ENCODE data around the gene TRMT6. TPM values are rescaled to one million over a fixed set of nuclear protein-coding genes. Genes with fewer than 3 reads are reported as not detected.
A peak's percentile ranks its signal among the peaks of the same experiment; 100 is the strongest.

The TRMT6 gene
- total RNA-seq: 10 to 100 TPM in 2 of 4 donors, 1 to 10 TPM in 2; 4.9 to 13.6 (median 8.6) TPM

- H3K27ac ChIP-seq: peak within 1 kb of the TSS in 3 of 4 donors; percentile 57 to 78 (median 71)
- 0% methylated on average over 56 to 59 of the region's 61 CpGs for WGBS, 2 donors
Measured at GRCh38 chr20:5950271-5951031, at the start of gene TRMT6, which contains the start of gene MCM8. Gene TRMT6, minus strand, starts transcription at chr20:5950533. Its CDS starts 128 bp downstream, at chr20:5950405. Gene MCM8, plus strand, starts transcription at chr20:5950652. Its CDS starts 1,364 bp downstream, at chr20:5952016.

GRCh38 chr20:5999783-6000182 is 49.5 kb upstream of the TRMT6 start:
- Histone ChIP-seq H3K36me3 (peaks cover 0 to 19% (median 0%) of the 10 kb centered on the region in 3 donors), H3K4me1 (peaks cover 0 to 3% (median 0%) of the 10 kb centered on the region in 4 donors), H3K27me3 (no peaks in the 10 kb centered on the region), H3K4me3 (no peak overlapping the region), H3K27ac (no peak overlapping the region), H3K9me3 (no peaks in the 10 kb centered on the region)
- 93 to 98% methylated on average over 9 of the region's 9 CpGs for WGBS, 2 donors
- no peak for DNase-seq (ENCODE audit: low spot score in 2 of 2)
- no peak for TF ChIP-seq CTCF (IDR thresholded peaks at IDR 0.05)
- TF ChIP-seq EP300 (IDR thresholded peaks at IDR 0.05): no peak
- no peak for TF ChIP-seq POLR2A (IDR thresholded peaks at IDR 0.05)

More at GRCh38 chr20:5950271-5951031, at the start of gene TRMT6, which contains the start of gene MCM8:
- no peaks in the 10 kb centered on the region for H3K9me3 ChIP-seq
- H3K27me3 ChIP-seq: no peaks in the 10 kb centered on the region
- peak; percentile 91 to 97 for DNase-seq (ENCODE audit: low spot score in 2 of 2)
- peak within 1 kb of the TSS; percentile 54 to 78 (median 61) for H3K4me3 ChIP-seq
- peak; percentile 88 to 94 for TF ChIP-seq EP300 (IDR thresholded peaks at IDR 0.05)
- TF ChIP-seq POLR2A (IDR thresholded peaks at IDR 0.05): no peak
- TF ChIP-seq CTCF (IDR thresholded peaks at IDR 0.05): peak in 1 of 5 experiments; percentile 29
- H3K36me3 ChIP-seq: peaks cover 0 to 57% (median under 1%) of the 10 kb centered on the region in 3 donors
- peaks cover 0 to 32% (median 13%) of the 10 kb centered on the region in 4 donors for H3K4me1 ChIP-seq

GRCh38 chr20:5996765-5997164 is 46.4 kb upstream of the TRMT6 start:
- Histone ChIP-seq H3K4me1 (no peaks in the 10 kb centered on the region), H3K27ac (no peak overlapping the region)
- 86 to 89% methylated on average over 1 of the region's 1 CpG for WGBS, 2 donors

GRCh38 chr20:5991623-5992441 is 41.5 kb upstream of the TRMT6 start:
- no peaks in the 10 kb centered on the region for H3K4me1 ChIP-seq
- H3K4me3 ChIP-seq: no peak overlapping the region
- WGBS, 2 donors: 84 to 91% methylated on average over 2 of the region's 2 CpGs
- no peak for DNase-seq (ENCODE audit: low spot score in 2 of 2)
- H3K27me3 ChIP-seq: no peaks in the 10 kb centered on the region
- peaks cover 0 to 46% (median 0%) of the 10 kb centered on the region in 3 donors for H3K36me3 ChIP-seq
- no peaks in the 10 kb centered on the region for H3K9me3 ChIP-seq
- H3K27ac ChIP-seq: no peak overlapping the region
- TF ChIP-seq CTCF (IDR thresholded peaks at IDR 0.05): no peak
- TF ChIP-seq EP300 (IDR thresholded peaks at IDR 0.05): no peak
- TF ChIP-seq POLR2A (IDR thresholded peaks at IDR 0.05): no peak

More at GRCh38 chr20:5996765-5997164, 46.4 kb upstream of the TRMT6 start:
- peaks cover 0 to 19% (median 0%) of the 10 kb centered on the region in 3 donors for H3K36me3 ChIP-seq
- no peak overlapping the region for H3K4me3 ChIP-seq
- TF ChIP-seq POLR2A (IDR thresholded peaks at IDR 0.05) (no peak), EP300 (IDR thresholded peaks at IDR 0.05) (no peak), CTCF (IDR thresholded peaks at IDR 0.05) (no peak)
- H3K27me3 ChIP-seq: no peaks in the 10 kb centered on the region
- H3K9me3 ChIP-seq: no peaks in the 10 kb centered on the region
- no peak for DNase-seq (ENCODE audit: low spot score in 2 of 2)
